ENCODE results near the gene TAB2. TPM values are rescaled to one million over a fixed set of nuclear protein-coding genes. Genes with fewer than 3 reads are reported as not detected.

The TAB2 gene
- total RNA-seq, 1 donor from 2014 or later = 81.8 TPM

DNA sequence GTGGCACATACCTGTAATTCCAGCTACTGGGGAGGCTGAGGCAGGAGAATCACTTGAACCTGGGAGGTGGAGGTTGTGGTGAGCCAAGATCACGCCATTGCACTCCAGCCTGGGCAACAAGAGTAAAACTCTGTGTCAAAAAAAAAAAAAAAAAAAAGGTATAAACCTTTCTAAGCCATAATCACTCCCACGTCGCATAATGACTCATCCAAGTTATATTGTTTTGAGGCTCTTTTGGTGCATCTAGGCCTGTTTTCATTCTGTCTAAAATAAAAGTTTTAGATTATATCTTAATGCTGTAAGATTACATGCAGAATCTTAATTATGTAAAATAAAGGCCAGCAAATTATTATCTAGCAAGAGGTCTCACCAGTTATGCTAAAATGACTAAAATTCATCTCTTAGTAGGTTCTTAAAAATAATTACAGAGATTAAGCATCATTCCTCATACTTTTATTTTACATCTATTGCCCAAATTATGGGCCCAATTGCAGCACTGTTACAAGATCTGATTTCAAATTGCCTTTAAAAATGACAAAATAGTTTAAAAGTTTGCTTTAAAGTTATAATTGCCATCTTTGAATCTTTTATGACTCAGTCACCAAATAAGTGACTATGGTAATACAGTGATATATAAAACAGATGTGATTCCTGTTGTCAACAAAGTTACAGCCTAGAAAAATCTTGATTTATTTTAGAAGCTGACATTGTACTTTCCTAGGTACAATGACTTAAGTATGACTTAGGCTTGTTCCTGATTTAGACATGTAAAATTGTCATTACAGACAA, 72.2 kb downstream of the TAB2 start:
- no peaks in the 10 kb centered on the region for H3K27me3 ChIP-seq (ENCODE audit: insufficient read depth, low read length)
- Mint-ChIP-seq H3K27ac (ENCODE audit: unreplicated experiment) (no peak overlapping the region), H3K36me3 (ENCODE audit: low read depth, unreplicated experiment) (peaks cover 20% of the 10 kb centered on the region), H3K4me1 (ENCODE audit: low read depth, unreplicated experiment) (peaks cover 17% of the 10 kb centered on the region), H3K9me3 (ENCODE audit: unreplicated experiment) (peaks cover 3% of the 10 kb centered on the region), H3K27me3 (ENCODE audit: low read depth, unreplicated experiment) (no peaks in the 10 kb centered on the region), H3K4me3 (ENCODE audit: unreplicated experiment) (no peak overlapping the region)
- no peak for TF ChIP-seq EZH2 (IDR thresholded peaks at IDR 0.05; ENCODE audit: insufficient read depth, low read length)
- TF ChIP-seq, protein P1, sequence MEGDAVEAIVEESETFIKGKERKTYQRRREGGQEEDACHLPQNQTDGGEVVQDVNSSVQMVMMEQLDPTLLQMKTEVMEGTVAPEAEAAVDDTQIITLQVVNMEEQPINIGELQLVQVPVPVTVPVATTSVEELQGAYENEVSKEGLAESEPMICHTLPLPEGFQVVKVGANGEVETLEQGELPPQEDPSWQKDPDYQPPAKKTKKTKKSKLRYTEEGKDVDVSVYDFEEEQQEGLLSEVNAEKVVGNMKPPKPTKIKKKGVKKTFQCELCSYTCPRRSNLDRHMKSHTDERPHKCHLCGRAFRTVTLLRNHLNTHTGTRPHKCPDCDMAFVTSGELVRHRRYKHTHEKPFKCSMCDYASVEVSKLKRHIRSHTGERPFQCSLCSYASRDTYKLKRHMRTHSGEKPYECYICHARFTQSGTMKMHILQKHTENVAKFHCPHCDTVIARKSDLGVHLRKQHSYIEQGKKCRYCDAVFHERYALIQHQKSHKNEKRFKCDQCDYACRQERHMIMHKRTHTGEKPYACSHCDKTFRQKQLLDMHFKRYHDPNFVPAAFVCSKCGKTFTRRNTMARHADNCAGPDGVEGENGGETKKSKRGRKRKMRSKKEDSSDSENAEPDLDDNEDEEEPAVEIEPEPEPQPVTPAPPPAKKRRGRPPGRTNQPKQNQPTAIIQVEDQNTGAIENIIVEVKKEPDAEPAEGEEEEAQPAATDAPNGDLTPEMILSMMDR (IDR thresholded peaks at IDR 0.05; ENCODE audit: insufficient read depth, low read depth, low read length) = no peak
- FAIRE-seq = peak; percentile 70
- no peaks in the 10 kb centered on the region for H3K9me3 ChIP-seq (ENCODE audit: insufficient read depth, low read depth, low read length)
- no peak overlapping the region for H3K4me3 ChIP-seq (ENCODE audit: insufficient read depth, low read depth, low read length)
- no peak overlapping the region for H2AFZ ChIP-seq (ENCODE audit: low read depth, low read length)
- H3K4me1 ChIP-seq (ENCODE audit: insufficient read depth, low read length) = no peaks in the 10 kb centered on the region
- H3K36me3 ChIP-seq (ENCODE audit: insufficient read depth, low read length) = peaks cover 12% of the 10 kb centered on the region
- peaks cover 66% of the 10 kb centered on the region for H4K20me1 ChIP-seq (ENCODE audit: insufficient read depth, low read length)
- peak; percentile 18 for DNase-seq (ENCODE audit: low read depth)
- no peak overlapping the region for H3K27ac ChIP-seq (ENCODE audit: low read depth, low read length)
- H3K79me2 ChIP-seq (ENCODE audit: insufficient read depth, low read length) = peaks cover 86% of the 10 kb centered on the region
- no peak overlapping the region for H3K4me2 ChIP-seq (ENCODE audit: low read length)
- no peak overlapping the region for H3K9ac ChIP-seq (ENCODE audit: low read length)

DNA sequence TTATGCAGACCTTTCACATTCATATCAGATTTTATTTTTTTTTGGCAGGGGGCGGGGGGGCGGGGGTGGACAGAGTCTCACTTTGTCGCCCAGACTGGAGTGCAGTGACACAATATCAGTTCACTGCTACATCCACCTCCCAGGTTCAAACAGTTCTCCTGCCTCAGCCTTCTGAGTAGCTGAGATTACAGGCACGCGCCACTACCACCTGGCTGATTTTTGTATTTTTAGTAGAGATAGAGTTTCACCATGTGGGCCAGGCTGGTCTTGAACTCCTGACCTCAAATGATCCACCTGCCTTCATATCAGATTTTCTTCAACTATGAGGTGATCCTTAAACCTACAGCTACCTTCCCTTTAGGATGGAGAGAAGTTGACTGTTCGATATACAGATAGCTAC, 74.6 kb downstream of the TAB2 start:
- H3K4me1 Mint-ChIP-seq (ENCODE audit: low read depth, unreplicated experiment) = peaks cover 20% of the 10 kb centered on the region
- H3K9ac ChIP-seq (ENCODE audit: low read length) = no peak overlapping the region
- H3K27ac Mint-ChIP-seq (ENCODE audit: unreplicated experiment) = no peak overlapping the region
- no peaks in the 10 kb centered on the region for H3K27me3 ChIP-seq (ENCODE audit: insufficient read depth, low read length)
- H3K9me3 ChIP-seq (ENCODE audit: insufficient read depth, low read depth, low read length) = no peaks in the 10 kb centered on the region
- H2AFZ ChIP-seq (ENCODE audit: low read depth, low read length) = no peak overlapping the region
- no peak for FAIRE-seq
- no peak overlapping the region for H3K27ac ChIP-seq (ENCODE audit: low read depth, low read length)
- no peaks in the 10 kb centered on the region for H3K27me3 Mint-ChIP-seq (ENCODE audit: low read depth, unreplicated experiment)
- peaks cover 65% of the 10 kb centered on the region for H4K20me1 ChIP-seq (ENCODE audit: insufficient read depth, low read length)
- H3K36me3 ChIP-seq (ENCODE audit: insufficient read depth, low read length) = peaks cover 7% of the 10 kb centered on the region
- TF ChIP-seq, protein P1 (IDR thresholded peaks at IDR 0.05; ENCODE audit: insufficient read depth, low read depth, low read length) = no peak
- no peak for TF ChIP-seq EZH2 (IDR thresholded peaks at IDR 0.05; ENCODE audit: insufficient read depth, low read length)
- H3K36me3 Mint-ChIP-seq (ENCODE audit: low read depth, unreplicated experiment) = peaks cover 19% of the 10 kb centered on the region
- H3K4me3 Mint-ChIP-seq (ENCODE audit: unreplicated experiment) = no peak overlapping the region
- H3K79me2 ChIP-seq (ENCODE audit: insufficient read depth, low read length) = peaks cover 86% of the 10 kb centered on the region
- H3K9me3 Mint-ChIP-seq (ENCODE audit: unreplicated experiment) = peaks cover 2% of the 10 kb centered on the region
- H3K4me3 ChIP-seq (ENCODE audit: insufficient read depth, low read depth, low read length) = no peak overlapping the region
- DNase-seq (ENCODE audit: low read depth) = no peak
- H3K4me2 ChIP-seq (ENCODE audit: low read length) = no peak overlapping the region
- no peaks in the 10 kb centered on the region for H3K4me1 ChIP-seq (ENCODE audit: insufficient read depth, low read length)

DNA sequence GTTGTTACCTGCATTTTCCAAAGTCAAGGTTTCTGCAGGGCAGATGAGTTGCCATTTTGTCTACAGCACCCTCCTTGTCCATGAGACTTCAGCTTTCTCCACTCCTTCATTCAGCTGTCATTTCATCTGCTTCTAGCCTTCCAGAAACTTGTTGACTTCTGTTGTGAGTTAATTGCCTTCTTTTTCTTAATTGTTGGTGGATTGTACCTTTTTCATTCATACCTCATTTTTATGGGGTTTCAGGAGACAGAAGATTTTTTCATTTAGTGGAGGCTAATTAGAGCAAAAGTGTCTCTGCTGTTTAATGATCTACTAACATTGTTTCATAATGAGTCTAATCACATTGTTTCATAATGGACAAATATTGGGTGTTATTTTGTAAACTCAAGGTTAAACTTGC, 75.0 kb downstream of the TAB2 start:
- peaks cover 20% of the 10 kb centered on the region for H3K4me1 Mint-ChIP-seq (ENCODE audit: low read depth, unreplicated experiment)
- no peaks in the 10 kb centered on the region for H3K4me1 ChIP-seq (ENCODE audit: insufficient read depth, low read length)

More for the DNA sequence above, 75.0 kb downstream of the TAB2 start:
- H2AFZ ChIP-seq (ENCODE audit: low read depth, low read length) = no peak overlapping the region
- Mint-ChIP-seq H3K27ac (ENCODE audit: unreplicated experiment) (no peak overlapping the region), H3K9me3 (ENCODE audit: unreplicated experiment) (peaks cover 2% of the 10 kb centered on the region), H3K27me3 (ENCODE audit: low read depth, unreplicated experiment) (no peaks in the 10 kb centered on the region), H3K36me3 (ENCODE audit: low read depth, unreplicated experiment) (peaks cover 19% of the 10 kb centered on the region), H3K4me3 (ENCODE audit: unreplicated experiment) (no peak overlapping the region)
- peaks cover 83% of the 10 kb centered on the region for H3K79me2 ChIP-seq (ENCODE audit: insufficient read depth, low read length)
- H3K4me3 ChIP-seq (ENCODE audit: insufficient read depth, low read depth, low read length) = no peak overlapping the region
- no peak for TF ChIP-seq EZH2 (IDR thresholded peaks at IDR 0.05; ENCODE audit: insufficient read depth, low read length)
- TF ChIP-seq, protein P1 (IDR thresholded peaks at IDR 0.05; ENCODE audit: insufficient read depth, low read depth, low read length) = no peak
- peaks cover 7% of the 10 kb centered on the region for H3K36me3 ChIP-seq (ENCODE audit: insufficient read depth, low read length)
- no peak overlapping the region for H3K4me2 ChIP-seq (ENCODE audit: low read length)
- H4K20me1 ChIP-seq (ENCODE audit: insufficient read depth, low read length) = peaks cover 67% of the 10 kb centered on the region
- no peak overlapping the region for H3K27ac ChIP-seq (ENCODE audit: low read depth, low read length)
- H3K9me3 ChIP-seq (ENCODE audit: insufficient read depth, low read depth, low read length) = no peaks in the 10 kb centered on the region
- no peaks in the 10 kb centered on the region for H3K27me3 ChIP-seq (ENCODE audit: insufficient read depth, low read length)
- peak; percentile 56 for FAIRE-seq
- H3K9ac ChIP-seq (ENCODE audit: low read length) = no peak overlapping the region
- DNase-seq (ENCODE audit: low read depth) = no peak
